A673 (cell line): ENCODE measurements around the gene INKA1. TPM values are rescaled to one million over a fixed set of nuclear protein-coding genes. Genes with fewer than 3 reads are reported as not detected.
"Not testable (repeated sequence)": the region's sequence is repeated elsewhere in the genome, so short reads cannot be mapped to it uniquely, and the experiment has no call there.

Experiments
- BruUV-seq: library from RNA; stranded (reverse); fragments of 400-500 nt; replicated peaks from 2 replicates; lab custom pipeline; 2021; lab: Mats Ljungman, UMichigan
- CTCF ChIA-PET: fragments of 300-600 bp; sonication (Branson Sonifier 250); formaldehyde crosslinking; loops from one replicate; lab custom pipeline; 2022; ENCODE audit warnings: antibody characterized with exemption; lab: Charles Lee
- POLR2A ChIA-PET: fragments of 300-600 bp; sonication (Branson Sonifier 250); formaldehyde crosslinking; loops from one replicate; lab custom pipeline; 2022; ENCODE audit warnings: antibody characterized with exemption; ENCODE audit not compliant: low non-redundant PET; lab: Charles Lee
- DNase-seq: peaks from one replicate; pipeline ENCODE4 v3.0.0-alpha.2; 2015; ENCODE audit warnings: low spot score
- H3K27ac ChIP-seq: fragments of 200-600 bp; sonication (generic); 2 replicates; pipeline ENCODE4 v1.5.1; 2016; ENCODE audit warnings: mixed run types, low read depth, mild to moderate bottlenecking, mixed read lengths, antibody characterized with exemption, low read length; ENCODE audit not compliant: poor library complexity, severe bottlenecking
- H3K27me3 ChIP-seq: fragments of 200-600 bp; sonication (generic); replicated peaks from 2 replicates; pipeline ENCODE4 v1.6.1; 2017; ENCODE audit warnings: mixed run types, low read depth, mild to moderate bottlenecking, mixed read lengths, antibody characterized with exemption, low read length; ENCODE audit not compliant: insufficient read depth, poor library complexity
- H3K36me3 ChIP-seq: fragments of 200-600 bp; sonication (generic); 2 replicates; pipeline ENCODE4 v1.6.1; 2016; ENCODE audit warnings: mixed run types, mild to moderate bottlenecking, mixed read lengths, antibody characterized with exemption, low read length; ENCODE audit not compliant: insufficient read depth, poor library complexity, severe bottlenecking
- H3K4me1 ChIP-seq: fragments of 200-600 bp; sonication (generic); 2 replicates; pipeline ENCODE4 v1.6.1; 2017; ENCODE audit warnings: mixed run types, mild to moderate bottlenecking, mixed read lengths, antibody characterized with exemption, low read length; ENCODE audit not compliant: insufficient read depth, poor library complexity, severe bottlenecking
- H3K4me3 ChIP-seq: fragments of 200-600 bp; sonication (generic); 2 replicates; pipeline ENCODE4 v1.5.1; 2016; ENCODE audit warnings: low read depth, mixed run types, mild to moderate bottlenecking, mixed read lengths, low read length; ENCODE audit not compliant: poor library complexity, severe bottlenecking
- H3K9me3 ChIP-seq: fragments of 200-600 bp; sonication (generic); 2 replicates; pipeline ENCODE4 v1.6.1; 2016; ENCODE audit warnings: mixed run types, low read depth, mild to moderate bottlenecking, mixed read lengths, antibody characterized with exemption, low read length; ENCODE audit not compliant: poor library complexity, severe bottlenecking
- CTCF ChIP-seq: fragments of 300-800, 200-600 bp; sonication (generic); conservative IDR thresholded peaks from 2 replicates; pipeline ENCODE4 v1.5.1; 2017; ENCODE audit warnings: low read depth, mild to moderate bottlenecking, antibody characterized with exemption, low read length, moderate library complexity, mixed read lengths
- EZH2 ChIP-seq: fragments of 200-600 bp; sonication (generic); IDR thresholded peaks from 2 replicates; pipeline ENCODE4 v1.6.1; 2017; ENCODE audit warnings: borderline replicate concordance, low read depth, mild to moderate bottlenecking, mixed read lengths, antibody characterized with exemption, low read length; ENCODE audit not compliant: poor library complexity, severe bottlenecking
- intact Hi-C: fragments of 100-400 bp; cut with micrococcal nuclease; formaldehyde crosslinking; loops from one replicate; pipeline ENCODE4 v1.10.0; 2022; ENCODE audit not compliant: unreplicated experiment
- total RNA-seq: library from RNA; stranded (reverse); gene quantifications from 2 replicates; pipeline ENCODE4 v1.2.3, GENCODE V29; 2021

INKA1 gene
- total RNA-seq, 1 experiment from 2014 or later: 7.1 TPM

GRCh38 chr3:49772703-49773102 is 30.4 kb upstream of the INKA1 start:
- Histone ChIP-seq H3K36me3 (no peaks in the 10 kb centered on the region), H3K27ac (no peak overlapping the region), H3K27me3 (no peaks in the 10 kb centered on the region), H3K9me3 (no peaks in the 10 kb centered on the region), H3K4me3 (no peak overlapping the region), H3K4me1 (no peaks in the 10 kb centered on the region)
- BruUV-seq: no TSS peak
- POLR2A ChIA-PET: no interaction called here
- TF ChIP-seq EZH2 (no peak), CTCF (no peak)
- CTCF ChIA-PET: no interaction called here
- intact Hi-C loops: no loop called here
- no peak for DNase-seq

GRCh38 chr3:49775538-49775937 is 27.5 kb upstream of the INKA1 start:
- CTCF ChIA-PET: no interaction called here
- no peak overlapping the region for H3K27ac ChIP-seq
- TF ChIP-seq EZH2: no peak
- no peak for TF ChIP-seq CTCF
- H3K4me3 ChIP-seq: no peak overlapping the region
- intact Hi-C loops: no loop called here
- H3K27me3 ChIP-seq: no peaks in the 10 kb centered on the region
- no peaks in the 10 kb centered on the region for H3K4me1 ChIP-seq
- no TSS peak for BruUV-seq
- H3K9me3 ChIP-seq: no peaks in the 10 kb centered on the region
- H3K36me3 ChIP-seq: no peaks in the 10 kb centered on the region
- POLR2A ChIA-PET: no interaction called here
- DNase-seq: no peak

- BruUV-seq, CTCF ChIA-PET, POLR2A ChIA-PET: not testable (repeated sequence)
These were observed 27.0 kb upstream of the INKA1 start for GRCh38 chr3:49776101-49776500.

GRCh38 chr3:49779358-49780079 is 23.5 kb upstream of the INKA1 start:
- intact Hi-C loops: no loop called here
- POLR2A ChIA-PET: interaction anchor here (0.6 kb wide), 1 partner anchor 624 kb away, joined by 3 read pairs; no protein-coding TSS in a partner anchor
- H3K36me3 ChIP-seq: peaks cover 6% of the 10 kb centered on the region

More at GRCh38 chr3:49776101-49776500, 27.0 kb upstream of the INKA1 start:
- H3K4me1 ChIP-seq, H3K9me3 ChIP-seq, DNase-seq, H3K27me3 ChIP-seq, H3K36me3 ChIP-seq, intact Hi-C loops, H3K27ac ChIP-seq, H3K4me3 ChIP-seq: not testable (repeated sequence)

More at GRCh38 chr3:49779358-49780079, 23.5 kb upstream of the INKA1 start:
- H3K4me3 ChIP-seq: no peak overlapping the region
- H3K27ac ChIP-seq: no peak overlapping the region
- CTCF ChIA-PET: no interaction called here
- no peaks in the 10 kb centered on the region for H3K27me3 ChIP-seq
- no peak for TF ChIP-seq CTCF
- TF ChIP-seq EZH2: no peak
- TSS peak; percentile 9 for BruUV-seq
- no peaks in the 10 kb centered on the region for H3K4me1 ChIP-seq
- DNase-seq: no peak
- H3K9me3 ChIP-seq: no peaks in the 10 kb centered on the region
